Upper lobe of left lung (tissue), 4 donors: ENCODE data around the gene RAB37.

Experiments used
- CTCF ChIP-seq, 6 experiments: fragments of 450-650 bp in 4 of 6; fragments of 200-600 bp in 2 of 6; sonication (generic) in 2 of 6; IDR thresholded peaks; one replicate each; pipeline ENCODE4 v1.5.1; 2016 to 2019; ENCODE audit warnings: antibody characterized with exemption in 6 of 6
- POLR2A ChIP-seq, 4 donors: fragments of 450-650 bp; IDR thresholded peaks; one replicate each; pipeline ENCODE4 v1.5.1; 2016 to 2017; ENCODE audit warnings: antibody characterized with exemption in 4 of 4, mild to moderate bottlenecking in 2 of 4

GRCh38 chr17:74771319-74771914, 34.4 kb downstream of the RAB37 start:
- no peak for TF ChIP-seq CTCF (IDR thresholded peaks at IDR 0.05)
- TF ChIP-seq POLR2A (IDR thresholded peaks at IDR 0.05): no peak
